Ovary (tissue), 3 donors: ENCODE measurements around the gene MBD5.

Experiments used
- POLR2A ChIP-seq: fragments of 450-650 bp; IDR thresholded peaks from one replicate; pipeline ENCODE4 v1.6.1; 2017; ENCODE audit warnings: antibody characterized with exemption, mild to moderate bottlenecking, moderate library complexity
- TF ChIP-seq, protein P1 (sequence below), 3 donors: fragments of 450-650 bp in 2 of 3; fragments of 200-600 bp in 1 of 3; IDR thresholded peaks; one replicate each; pipeline versions ENCODE4 v1.5.1 to v1.8.0; 2016 to 2022; ENCODE audit warnings: antibody characterized with exemption in 3 of 3, mild to moderate bottlenecking in 1 of 3
- donor health status: DM: no; HTN: no; CAD: no.

DNA sequence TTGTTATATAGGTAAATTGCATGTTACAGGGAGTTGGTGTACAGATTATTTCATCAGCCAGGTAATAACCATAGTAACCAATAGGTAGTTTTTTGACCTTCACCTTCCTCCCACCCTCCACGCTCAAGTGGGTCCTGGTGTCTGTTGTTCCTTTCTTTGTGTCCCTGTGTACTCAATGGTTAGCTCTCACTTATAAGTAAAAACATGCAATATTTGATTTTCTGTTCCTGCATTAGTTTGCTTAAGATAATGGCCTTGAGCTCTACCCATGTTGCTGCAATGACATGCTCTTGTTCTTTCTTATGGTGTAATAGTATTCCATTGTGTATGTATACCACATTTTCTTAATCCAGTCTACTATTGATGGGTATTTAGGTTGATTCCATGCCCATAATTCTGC lies 390.0 kb downstream of the MBD5 start:
- TF ChIP-seq POLR2A: no peak
- TF ChIP-seq, protein P1, sequence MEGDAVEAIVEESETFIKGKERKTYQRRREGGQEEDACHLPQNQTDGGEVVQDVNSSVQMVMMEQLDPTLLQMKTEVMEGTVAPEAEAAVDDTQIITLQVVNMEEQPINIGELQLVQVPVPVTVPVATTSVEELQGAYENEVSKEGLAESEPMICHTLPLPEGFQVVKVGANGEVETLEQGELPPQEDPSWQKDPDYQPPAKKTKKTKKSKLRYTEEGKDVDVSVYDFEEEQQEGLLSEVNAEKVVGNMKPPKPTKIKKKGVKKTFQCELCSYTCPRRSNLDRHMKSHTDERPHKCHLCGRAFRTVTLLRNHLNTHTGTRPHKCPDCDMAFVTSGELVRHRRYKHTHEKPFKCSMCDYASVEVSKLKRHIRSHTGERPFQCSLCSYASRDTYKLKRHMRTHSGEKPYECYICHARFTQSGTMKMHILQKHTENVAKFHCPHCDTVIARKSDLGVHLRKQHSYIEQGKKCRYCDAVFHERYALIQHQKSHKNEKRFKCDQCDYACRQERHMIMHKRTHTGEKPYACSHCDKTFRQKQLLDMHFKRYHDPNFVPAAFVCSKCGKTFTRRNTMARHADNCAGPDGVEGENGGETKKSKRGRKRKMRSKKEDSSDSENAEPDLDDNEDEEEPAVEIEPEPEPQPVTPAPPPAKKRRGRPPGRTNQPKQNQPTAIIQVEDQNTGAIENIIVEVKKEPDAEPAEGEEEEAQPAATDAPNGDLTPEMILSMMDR (IDR thresholded peaks at IDR 0.05): no peak
